Neuron (in vitro differentiated cells): ENCODE results near the gene GRN.
"Not testable (repeated sequence)": the region's sequence is repeated elsewhere in the genome, so short reads cannot be mapped to it uniquely, and the experiment has no call there.

ENCODE experiments used
- H2AFZ ChIP-seq: one replicate; pipeline ENCODE4 v1.6.1; 2013; ENCODE audit warnings: low read depth, mild to moderate bottlenecking, inconsistent platforms, low read length, moderate library complexity
- H3K27me3 ChIP-seq: one replicate; pipeline ENCODE4 v1.6.1; 2013; ENCODE audit warnings: low read length; ENCODE audit not compliant: insufficient read depth
- H3K36me3 ChIP-seq: one replicate; pipeline ENCODE4 v1.6.1; 2013; ENCODE audit warnings: low read length; ENCODE audit not compliant: insufficient read depth
- H3K4me1 ChIP-seq: one replicate; pipeline ENCODE4 v1.6.1; 2013; ENCODE audit warnings: low read length; ENCODE audit not compliant: insufficient read depth
- H3K4me3 ChIP-seq: 2 replicates; pipeline ENCODE4 v1.5.1; 2013; ENCODE audit warnings: mild to moderate bottlenecking, low read length, moderate library complexity
- H3K9me3 ChIP-seq: one replicate; pipeline ENCODE4 v1.6.1; 2013; ENCODE audit warnings: low read length

Gene GRN

GRCh38 chr17:44363613-44364159, 18.6 kb downstream of the GRN start, which contains the start of gene FAM171A2:
TSS of gene FAM171A2 (minus strand) at chr17:44363853. CDS start at chr17:44363714, 139 bp downstream.
- H3K4me3 ChIP-seq, result peak within 1 kb of the TSS; percentile 79
- no peaks in the 10 kb centered on the region for H3K9me3 ChIP-seq

GRCh38 chr17:44365051-44365450, 19.9 kb downstream of the GRN start:
- not testable (repeated sequence) for H3K27me3 ChIP-seq, H3K9me3 ChIP-seq

More at GRCh38 chr17:44363613-44364159, 18.6 kb downstream of the GRN start, which contains the start of gene FAM171A2:
- Histone ChIP-seq H3K4me1 (peaks cover 32% of the 10 kb centered on the region), H3K27me3 (peaks cover 7% of the 10 kb centered on the region), H3K36me3 (peaks cover 7% of the 10 kb centered on the region), H2AFZ (peak within 1 kb of the TSS; percentile 79)

GRCh38 chr17:44367231-44367979, 22.3 kb downstream of the GRN start:
- no peak overlapping the region for H2AFZ ChIP-seq
- no peaks in the 10 kb centered on the region for H3K36me3 ChIP-seq
- H3K9me3 ChIP-seq, result no peaks in the 10 kb centered on the region
- no peak overlapping the region for H3K4me3 ChIP-seq
- peaks cover 9% of the 10 kb centered on the region for H3K4me1 ChIP-seq
- H3K27me3 ChIP-seq, result peaks cover 7% of the 10 kb centered on the region

More at GRCh38 chr17:44365051-44365450, 19.9 kb downstream of the GRN start:
- not testable (repeated sequence) for H2AFZ ChIP-seq, H3K36me3 ChIP-seq, H3K4me3 ChIP-seq
- peaks cover 32% of the 10 kb centered on the region for H3K4me1 ChIP-seq

- H3K36me3 ChIP-seq, H3K9me3 ChIP-seq, H2AFZ ChIP-seq, H3K4me3 ChIP-seq, H3K4me1 ChIP-seq, H3K27me3 ChIP-seq: not testable (repeated sequence)
Measured at GRCh38 chr17:44368391-44369243, 23.5 kb downstream of the GRN start.

- not testable (repeated sequence) for H3K4me3 ChIP-seq, H3K4me1 ChIP-seq, H2AFZ ChIP-seq, H3K36me3 ChIP-seq, H3K27me3 ChIP-seq, H3K9me3 ChIP-seq
Measured at GRCh38 chr17:44369414-44370023, 24.4 kb downstream of the GRN start.

- H3K27me3 ChIP-seq, result no peaks in the 10 kb centered on the region
- no peaks in the 10 kb centered on the region for H3K9me3 ChIP-seq
- no peak overlapping the region for H3K4me3 ChIP-seq
- no peaks in the 10 kb centered on the region for H3K36me3 ChIP-seq
- H3K4me1 ChIP-seq, result no peaks in the 10 kb centered on the region
- H2AFZ ChIP-seq, result no peak overlapping the region
Measured at GRCh38 chr17:44372036-44372435, 26.9 kb downstream of the GRN start.

- no peaks in the 10 kb centered on the region for H3K9me3 ChIP-seq
- H3K4me1 ChIP-seq, result no peaks in the 10 kb centered on the region
- no peaks in the 10 kb centered on the region for H3K36me3 ChIP-seq
- H2AFZ ChIP-seq, result no peak overlapping the region
- H3K27me3 ChIP-seq, result no peaks in the 10 kb centered on the region
- no peak overlapping the region for H3K4me3 ChIP-seq
Measured at GRCh38 chr17:44374306-44375195, 29.4 kb downstream of the GRN start.

GRCh38 chr17:44375196-44376017, 30.3 kb downstream of the GRN start:
- H3K9me3 ChIP-seq, result no peaks in the 10 kb centered on the region
- H2AFZ ChIP-seq, result no peak overlapping the region
- no peaks in the 10 kb centered on the region for H3K27me3 ChIP-seq
- H3K36me3 ChIP-seq, result no peaks in the 10 kb centered on the region
- no peaks in the 10 kb centered on the region for H3K4me1 ChIP-seq
- no peak overlapping the region for H3K4me3 ChIP-seq

- no peaks in the 10 kb centered on the region for H3K4me1 ChIP-seq
- H3K27me3 ChIP-seq, result no peaks in the 10 kb centered on the region
- no peaks in the 10 kb centered on the region for H3K36me3 ChIP-seq
- H3K9me3 ChIP-seq, result no peaks in the 10 kb centered on the region
- no peak overlapping the region for H2AFZ ChIP-seq
- no peak overlapping the region for H3K4me3 ChIP-seq
Measured at GRCh38 chr17:44376124-44376523, 31.0 kb downstream of the GRN start.

- no peak overlapping the region for H2AFZ ChIP-seq
- no peaks in the 10 kb centered on the region for H3K36me3 ChIP-seq
- H3K4me1 ChIP-seq, result no peaks in the 10 kb centered on the region
- no peak overlapping the region for H3K4me3 ChIP-seq
- H3K27me3 ChIP-seq, result no peaks in the 10 kb centered on the region
- no peaks in the 10 kb centered on the region for H3K9me3 ChIP-seq
Measured at GRCh38 chr17:44376779-44377178, 31.7 kb downstream of the GRN start.

- Histone ChIP-seq H3K4me1 (no peaks in the 10 kb centered on the region), H3K36me3 (no peaks in the 10 kb centered on the region), H2AFZ (no peak overlapping the region), H3K4me3 (no peak overlapping the region), H3K9me3 (no peaks in the 10 kb centered on the region), H3K27me3 (no peaks in the 10 kb centered on the region)
Measured at GRCh38 chr17:44378171-44378705, 33.1 kb downstream of the GRN start.
